K562 (cell line): Measurements from ENCODE around the gene IBTK. TPM values are rescaled to one million over a fixed set of nuclear protein-coding genes. Genes with fewer than 3 reads are reported as not detected.

Experiments
- ARID3B ChIP-seq: fragments of 250-450 bp; sonication (Bioruptor Pico); IDR thresholded peaks from 2 replicates; pipeline ENCODE4 v1.4.0; 2020; ENCODE audit warnings: borderline replicate concordance
- CCAR2 ChIP-seq: fragments of 200-400 bp; formaldehyde crosslinking; IDR thresholded peaks from 2 replicates; pipeline ENCODE4 v1.6.1; 2017; ENCODE audit warnings: mild to moderate bottlenecking, low read depth, low read length
- ETV6 ChIP-seq, 3 experiments: fragments of 150-350 bp in 1 of 3; sonication (generic) in 1 of 3; formaldehyde crosslinking in 1 of 3; IDR thresholded peaks; 2 replicates each; pipeline versions ENCODE4 v1.6.1 to v1.8.0; 2014 to 2022; ENCODE audit warnings: borderline replicate concordance in 2 of 3, low read depth in 2 of 3, antibody characterized with exemption in 1 of 3, low read length in 1 of 3, mild to moderate bottlenecking in 1 of 3, missing genetic modification reagents in 1 of 3
- HINFP ChIP-seq: fragments of 450-650 bp; conservative IDR thresholded peaks from 2 replicates; pipeline ENCODE4 v1.6.1; 2016; ENCODE audit warnings: missing genetic modification characterization, low read depth, mild to moderate bottlenecking, control low read depth, missing compliant biosample characterization
- IRF9 ChIP-seq: fragments of 450-650 bp; IDR thresholded peaks from 2 replicates; pipeline ENCODE4 v1.6.1; 2016; ENCODE audit warnings: missing biosample characterization, missing genetic modification characterization
- MGA ChIP-seq: fragments of 450-650 bp; IDR thresholded peaks from 2 replicates; pipeline ENCODE4 v1.6.1; 2016; ENCODE audit warnings: mild to moderate bottlenecking, moderate library complexity
- RB1 ChIP-seq: fragments of 450-650 bp; IDR thresholded peaks from 2 replicates; pipeline ENCODE4 v1.6.1; 2017; ENCODE audit warnings: low read depth, mild to moderate bottlenecking
- SAFB ChIP-seq: fragments of 200-400 bp; formaldehyde crosslinking; IDR thresholded peaks from 2 replicates; pipeline ENCODE4 v1.6.1; 2017; ENCODE audit warnings: low read depth, low read length, borderline replicate concordance
- SMARCE1 ChIP-seq: fragments of 450-650 bp; IDR thresholded peaks from 2 replicates; pipeline ENCODE4 v1.7.1; 2016; ENCODE audit warnings: mild to moderate bottlenecking
- SRSF1 ChIP-seq: fragments of 200-400 bp; formaldehyde crosslinking; IDR thresholded peaks from 2 replicates; pipeline ENCODE4 v1.6.1; 2017; ENCODE audit warnings: mild to moderate bottlenecking, low read depth, low read length, moderate library complexity
- ZKSCAN3 ChIP-seq: fragments of 250-450 bp; sonication (Bioruptor Pico); IDR thresholded peaks from 2 replicates; pipeline ENCODE4 v1.4.0; 2020
- ZNF146 ChIP-seq: IDR thresholded peaks from one replicate; pipeline ENCODE4 v1.6.1; 2018; ENCODE audit warnings: missing compliant biosample characterization; ENCODE audit not compliant: unreplicated experiment
- polyA plus RNA-seq, 8 experiments: library from polyadenylated mRNA; depleted of rRNA in 4 of 8; stranded (reverse) in 5 of 8; unstranded in 3 of 8; fragments of >200 nt; fragmentation: Nextera tagmentation in 2 of 8; fragmentation: Illumina TruSeq in 1 of 8; extraction: Ambion mirVana in 2 of 8; extraction: Trizol in 1 of 8; gene quantifications; 2 replicates each; pipeline versions ENCODE4 v1.2.1 to v1.2.3, GENCODE V29; 2011 to 2014; ENCODE audit warnings: inconsistent platforms in 1 of 8, missing spikeins in 1 of 8
- total RNA-seq, 7 experiments: library from RNA; depleted of rRNA in 6 of 7; stranded (reverse); fragments of >200 nt in 6 of 7; fragmentation: Illumina TruSeq in 2 of 7; extraction: Trizol in 2 of 7; gene quantifications; 2 replicates each; pipeline versions ENCODE4 v1.2.1 to v1.2.3, GENCODE V29; 2011 to 2021; ENCODE audit warnings: low replicate concordance in 1 of 7

Gene IBTK
- total and polyA plus RNA-seq, 9 of the 15 experiments (the other 6 are each of a cell fraction or from before 2014, with no cell fraction given) = 13.2 to 36.4 (median 21.8) TPM

GRCh38 chr6:82248273-82248735 is 760 bp upstream of the IBTK start (continued):
- TF ChIP-seq SRSF1 (no peak), ZNF146 (CRISPR knock-in tag) (no peak), RB1 (no peak), HINFP (tag) (0 out of 2 replicates have a peak, but pooled peaks have one; percentile 51), IRF9 (no peak), ZKSCAN3 (CRISPR knock-in tag) (no peak), SAFB (no peak), CCAR2 (no peak), ARID3B (CRISPR knock-in tag) (no peak), SMARCE1 (no peak), MGA (peak; percentile 72), ETV6 (IDR thresholded peaks at IDR 0.05; ENCODE audit: borderline replicate concordance in 1 of 2, low read depth in 2 of 2, low read length in 1 of 2) (no peak), ETV6 (CRISPR knock-in tag; IDR thresholded peaks at IDR 0.05; ENCODE audit: borderline replicate concordance) (no peak)
